H1 (cell line): Measurements from ENCODE around the gene CDC14B. TPM values are rescaled to one million over a fixed set of nuclear protein-coding genes. Genes with fewer than 3 reads are reported as not detected.

Experiments
- CBX8 ChIP-seq: fragments of 300-800, 300-1000 bp; sonication (generic); IDR thresholded peaks from 2 replicates; pipeline ENCODE4 v1.7.1; 2016; ENCODE audit warnings: low read depth, low read length, borderline replicate concordance
- RAD21 ChIP-seq, 2 experiments: IDR thresholded peaks in 1 of 2; conservative IDR thresholded peaks in 1 of 2; 2 replicates each; pipeline ENCODE4 v1.6.1; 2011; ENCODE audit warnings: low read depth in 2 of 2, low read length in 2 of 2, improper control_type of control experiment in 1 of 2, inconsistent platforms in 1 of 2, mild to moderate bottlenecking in 1 of 2, moderate library complexity in 1 of 2
- polyA plus RNA-seq, 7 experiments: library from polyadenylated mRNA; depleted of rRNA in 3 of 7; stranded (reverse) in 5 of 7; unstranded in 2 of 7; fragments of >200 nt in 5 of 7; fragments of 200-250 nt in 2 of 7; gene quantifications; 1 replicate in 5 of 7; 2 replicates in 1 of 7; 4 replicates in 1 of 7; pipeline versions ENCODE4 v1.2.1 to v1.2.3, GENCODE V29; 2011 to 2013; ENCODE audit warnings: missing spikeins in 2 of 7, mixed read lengths in 2 of 7
- total RNA-seq: library from RNA; stranded (reverse); fragmentation: NEBNext Ultra II Directional; extraction: Animal tissue kit (Norgen Biotek cat#: 25700); gene quantifications from 2 replicates; pipeline ENCODE4 v1.2.1, GENCODE V29; 2021

CDC14B gene
- total and polyA plus RNA-seq, 2 of the 8 experiments (the other 6 are each of a cell fraction or from before 2014, with no cell fraction given): 17.2 to 44.6 TPM

- TF ChIP-seq CBX8: no peak
- no peak for TF ChIP-seq RAD21 (IDR thresholded peaks at IDR 0.05 in 1 of 2, conservative IDR thresholded peaks at IDR 0.05 in 1 of 2; ENCODE audit: low read depth in 2 of 2, low read length in 2 of 2)
Measured at GRCh38 chr9:96553070-96553469, 66.6 kb downstream of the CDC14B start (continued).
